Erythroblast (primary cell): ENCODE results near the gene GHR.

Experiments used
- GATA1 ChIP-seq: IDR thresholded peaks from 2 replicates; pipeline ENCODE4 v1.6.1; 2011; ENCODE audit warnings: low read depth, mild to moderate bottlenecking, control low read depth, low read length, moderate library complexity
- POLR2A ChIP-seq: IDR thresholded peaks from 2 replicates; pipeline ENCODE4 v1.6.1; 2011; ENCODE audit warnings: mild to moderate bottlenecking, low read length

DNA sequence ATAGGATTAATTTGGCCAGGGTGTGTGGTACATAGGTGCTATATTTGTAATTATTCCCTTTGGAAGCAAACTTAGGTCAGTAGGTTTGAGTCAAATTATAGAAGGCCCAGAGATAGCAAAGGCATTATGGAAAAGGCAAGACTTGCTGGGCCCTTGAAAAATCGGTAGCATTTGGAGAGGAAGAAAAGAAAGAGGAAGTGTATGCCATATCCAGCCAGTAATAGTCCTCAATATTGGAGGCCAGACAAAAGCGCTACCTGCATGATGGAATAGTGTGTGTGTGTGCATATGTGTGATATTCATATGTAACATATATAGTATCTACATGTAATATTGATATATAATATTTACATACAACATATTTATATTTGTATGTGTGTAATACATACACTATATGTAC lies 146.1 kb downstream of the GHR start:
- TF ChIP-seq POLR2A, result no peak
- no peak for TF ChIP-seq GATA1
